T-helper 1 cell (primary cell): ENCODE measurements around the gene PTCD1.
"Not testable (repeated sequence)": the region's sequence is repeated elsewhere in the genome, so short reads cannot be mapped to it uniquely, and the experiment has no call there.

Experiments
- DNase-seq, 5 donors: peaks; one replicate each; pipeline ENCODE4 v3.0.0-alpha.2; 2012 to 2020

Gene PTCD1

GRCh38 chr7:99385564-99385963 is 53.0 kb downstream of the PTCD1 start:
- no peak for DNase-seq

GRCh38 chr7:99384523-99384922 is 54.1 kb downstream of the PTCD1 start:
- DNase-seq, result no peak

GRCh38 chr7:99383791-99384370 is 54.7 kb downstream of the PTCD1 start:
- DNase-seq, result no peak

GRCh38 chr7:99383203-99383602 is 55.4 kb downstream of the PTCD1 start:
- no peak for DNase-seq

- no peak for DNase-seq
Measured at GRCh38 chr7:99381664-99382075, 56.9 kb downstream of the PTCD1 start.

- peak; percentile 86 to 95 (median 89) for DNase-seq
Measured at GRCh38 chr7:99380823-99381663, 57.6 kb downstream of the PTCD1 start.

- DNase-seq, result peak in 2 of 5 donors; percentile 29 to 58
Measured at GRCh38 chr7:99380032-99380822, 58.4 kb downstream of the PTCD1 start.

GRCh38 chr7:99379693-99380031 is 58.9 kb downstream of the PTCD1 start:
- DNase-seq, result not testable (repeated sequence)

GRCh38 chr7:99379043-99379577 is 59.5 kb downstream of the PTCD1 start:
- peak; percentile 46 to 61 (median 57) for DNase-seq

GRCh38 chr7:99375070-99375807 is 63.4 kb downstream of the PTCD1 start:
- DNase-seq, result peak; percentile 50 to 80 (median 51)

- peak; percentile 77 to 90 (median 83) for DNase-seq
Measured at GRCh38 chr7:99374111-99375064, 64.2 kb downstream of the PTCD1 start, which contains the start of gene ARPC1B. TSS of gene ARPC1B (plus strand) at chr7:99374730. CDS start at chr7:99385715, 10,985 bp downstream.

GRCh38 chr7:99373091-99374066 is 65.2 kb downstream of the PTCD1 start:
- no peak for DNase-seq

GRCh38 chr7:99372275-99373090 is 66.1 kb downstream of the PTCD1 start:
- DNase-seq, result no peak

GRCh38 chr7:99371376-99371920 is 67.2 kb downstream of the PTCD1 start:
- no peak for DNase-seq

- no peak for DNase-seq
Measured at GRCh38 chr7:99369767-99370391, 68.7 kb downstream of the PTCD1 start.

GRCh38 chr7:99368750-99369389 is 69.7 kb downstream of the PTCD1 start:
- DNase-seq, result no peak
